HL-60 (cell line): Measurements from ENCODE around the gene DAAM2.

Experiments
- GABPA ChIP-seq: IDR thresholded peaks from 2 replicates; pipeline ENCODE4 v1.6.1; 2012; ENCODE audit warnings: low read depth
- POLR2AphosphoS5 ChIP-seq: IDR thresholded peaks from 2 replicates; pipeline ENCODE4 v1.6.1; 2012; ENCODE audit warnings: low read depth
- TF ChIP-seq, protein P1 (sequence below): IDR thresholded peaks from one replicate; pipeline ENCODE4 v1.5.1; 2011; ENCODE audit warnings: low read length, control low read depth, inconsistent platforms; ENCODE audit not compliant: insufficient read depth
- TF ChIP-seq, protein P2 (sequence below): IDR thresholded peaks from 2 replicates; pipeline ENCODE4 v1.6.1; 2012; ENCODE audit warnings: low read depth; ENCODE audit not compliant: insufficient replicate concordance

DNA sequence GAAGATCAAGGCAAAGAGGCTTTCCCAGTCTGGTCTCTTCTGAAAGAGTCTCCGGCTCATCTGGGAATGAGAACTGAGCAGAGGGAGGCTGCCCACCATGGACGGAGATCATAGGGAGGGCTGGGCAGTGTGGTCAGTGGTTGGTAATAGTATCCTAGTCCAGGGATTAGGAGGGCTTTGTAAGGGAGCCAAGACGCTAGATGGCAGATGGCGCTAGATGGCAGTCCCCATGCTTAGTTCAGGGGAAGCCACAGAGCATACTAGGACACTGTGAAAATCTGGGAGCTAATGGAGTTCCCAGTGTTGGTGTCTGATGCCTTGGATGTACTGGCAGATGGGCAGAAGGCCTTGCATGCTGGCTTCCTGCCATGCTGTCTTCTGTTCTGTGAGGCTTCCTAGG lies 21.7 kb upstream of the DAAM2 start:
- TF ChIP-seq, protein P1, sequence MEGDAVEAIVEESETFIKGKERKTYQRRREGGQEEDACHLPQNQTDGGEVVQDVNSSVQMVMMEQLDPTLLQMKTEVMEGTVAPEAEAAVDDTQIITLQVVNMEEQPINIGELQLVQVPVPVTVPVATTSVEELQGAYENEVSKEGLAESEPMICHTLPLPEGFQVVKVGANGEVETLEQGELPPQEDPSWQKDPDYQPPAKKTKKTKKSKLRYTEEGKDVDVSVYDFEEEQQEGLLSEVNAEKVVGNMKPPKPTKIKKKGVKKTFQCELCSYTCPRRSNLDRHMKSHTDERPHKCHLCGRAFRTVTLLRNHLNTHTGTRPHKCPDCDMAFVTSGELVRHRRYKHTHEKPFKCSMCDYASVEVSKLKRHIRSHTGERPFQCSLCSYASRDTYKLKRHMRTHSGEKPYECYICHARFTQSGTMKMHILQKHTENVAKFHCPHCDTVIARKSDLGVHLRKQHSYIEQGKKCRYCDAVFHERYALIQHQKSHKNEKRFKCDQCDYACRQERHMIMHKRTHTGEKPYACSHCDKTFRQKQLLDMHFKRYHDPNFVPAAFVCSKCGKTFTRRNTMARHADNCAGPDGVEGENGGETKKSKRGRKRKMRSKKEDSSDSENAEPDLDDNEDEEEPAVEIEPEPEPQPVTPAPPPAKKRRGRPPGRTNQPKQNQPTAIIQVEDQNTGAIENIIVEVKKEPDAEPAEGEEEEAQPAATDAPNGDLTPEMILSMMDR = no peak
- TF ChIP-seq GABPA (no peak), POLR2AphosphoS5 (no peak)
- TF ChIP-seq, protein P2, sequence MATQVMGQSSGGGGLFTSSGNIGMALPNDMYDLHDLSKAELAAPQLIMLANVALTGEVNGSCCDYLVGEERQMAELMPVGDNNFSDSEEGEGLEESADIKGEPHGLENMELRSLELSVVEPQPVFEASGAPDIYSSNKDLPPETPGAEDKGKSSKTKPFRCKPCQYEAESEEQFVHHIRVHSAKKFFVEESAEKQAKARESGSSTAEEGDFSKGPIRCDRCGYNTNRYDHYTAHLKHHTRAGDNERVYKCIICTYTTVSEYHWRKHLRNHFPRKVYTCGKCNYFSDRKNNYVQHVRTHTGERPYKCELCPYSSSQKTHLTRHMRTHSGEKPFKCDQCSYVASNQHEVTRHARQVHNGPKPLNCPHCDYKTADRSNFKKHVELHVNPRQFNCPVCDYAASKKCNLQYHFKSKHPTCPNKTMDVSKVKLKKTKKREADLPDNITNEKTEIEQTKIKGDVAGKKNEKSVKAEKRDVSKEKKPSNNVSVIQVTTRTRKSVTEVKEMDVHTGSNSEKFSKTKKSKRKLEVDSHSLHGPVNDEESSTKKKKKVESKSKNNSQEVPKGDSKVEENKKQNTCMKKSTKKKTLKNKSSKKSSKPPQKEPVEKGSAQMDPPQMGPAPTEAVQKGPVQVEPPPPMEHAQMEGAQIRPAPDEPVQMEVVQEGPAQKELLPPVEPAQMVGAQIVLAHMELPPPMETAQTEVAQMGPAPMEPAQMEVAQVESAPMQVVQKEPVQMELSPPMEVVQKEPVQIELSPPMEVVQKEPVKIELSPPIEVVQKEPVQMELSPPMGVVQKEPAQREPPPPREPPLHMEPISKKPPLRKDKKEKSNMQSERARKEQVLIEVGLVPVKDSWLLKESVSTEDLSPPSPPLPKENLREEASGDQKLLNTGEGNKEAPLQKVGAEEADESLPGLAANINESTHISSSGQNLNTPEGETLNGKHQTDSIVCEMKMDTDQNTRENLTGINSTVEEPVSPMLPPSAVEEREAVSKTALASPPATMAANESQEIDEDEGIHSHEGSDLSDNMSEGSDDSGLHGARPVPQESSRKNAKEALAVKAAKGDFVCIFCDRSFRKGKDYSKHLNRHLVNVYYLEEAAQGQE = no peak
